HL-60/S4 treated with retinoic acid at 250 ng/mL for 4 days and 3 days (cell line): ENCODE data around the gene AFF3.

Source experiments
- in situ Hi-C: fragments of 300-500 bp; cut with MboI; formaldehyde crosslinking; loops from 2 replicates; pipeline ENCODE4 v1.7.0; 2022; ENCODE audit warnings: low sequenced_read_pairs

Gene AFF3

DNA sequence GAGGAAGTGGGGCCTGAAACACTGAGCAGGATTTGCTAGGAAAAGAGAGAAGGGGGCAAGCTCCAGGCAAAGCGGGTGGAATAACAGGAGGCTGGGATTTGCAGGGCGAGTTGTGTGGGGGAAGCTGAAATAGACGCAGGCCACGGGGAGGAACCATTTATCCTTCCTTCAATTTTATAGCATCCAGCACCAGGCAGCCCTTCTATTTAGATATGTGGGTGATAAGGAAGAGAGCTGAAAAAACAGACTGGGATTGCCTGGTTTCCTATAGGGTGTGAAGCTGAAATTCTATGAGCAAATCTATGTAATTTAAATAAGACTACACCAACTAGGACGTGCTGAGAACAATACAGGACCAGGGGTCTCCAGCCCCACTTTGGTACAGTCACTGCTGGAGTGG lies 520.6 kb downstream of the AFF3 start:
- in situ Hi-C loops = no loop called here

DNA sequence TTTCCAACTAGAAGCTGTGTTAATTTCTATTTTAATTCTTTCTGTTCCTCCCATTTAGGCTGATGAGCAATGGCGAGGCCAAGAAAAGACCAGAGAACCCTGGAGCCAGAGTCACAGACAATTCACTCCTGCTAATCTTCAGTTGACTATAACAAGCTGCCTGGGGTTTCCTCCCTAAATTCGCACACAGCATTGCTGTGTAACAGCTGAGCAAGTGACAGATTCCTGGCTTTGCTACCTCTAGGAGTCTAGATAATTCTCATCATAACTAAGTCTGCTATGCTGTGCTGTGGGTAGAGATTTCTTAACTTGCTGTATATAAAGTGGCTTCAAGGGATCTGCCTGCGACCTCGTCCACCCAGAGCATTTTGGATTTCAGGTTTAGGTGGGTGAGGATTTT lies 521.3 kb downstream of the AFF3 start:
- in situ Hi-C loops = no loop called here

DNA sequence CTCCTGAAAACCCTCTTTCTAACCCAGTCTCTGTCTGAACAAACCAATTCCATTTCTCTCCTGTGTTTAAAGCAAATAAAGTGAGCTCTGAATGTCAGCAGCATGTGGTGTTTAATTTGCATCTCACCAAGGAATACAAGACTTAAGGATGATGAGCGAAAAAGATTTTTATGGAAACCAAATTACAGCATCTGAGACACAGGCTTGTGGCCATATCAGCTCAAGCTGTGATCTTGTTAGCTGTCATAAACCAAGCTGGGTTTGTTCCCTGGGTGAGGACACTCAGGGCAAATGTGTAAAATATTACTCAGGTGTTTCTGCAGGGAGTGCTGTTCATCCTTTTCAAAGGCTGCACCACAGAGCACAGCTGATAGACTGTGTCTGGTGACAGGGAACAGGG lies 523.2 kb downstream of the AFF3 start:
- in situ Hi-C loops = no loop called here

DNA sequence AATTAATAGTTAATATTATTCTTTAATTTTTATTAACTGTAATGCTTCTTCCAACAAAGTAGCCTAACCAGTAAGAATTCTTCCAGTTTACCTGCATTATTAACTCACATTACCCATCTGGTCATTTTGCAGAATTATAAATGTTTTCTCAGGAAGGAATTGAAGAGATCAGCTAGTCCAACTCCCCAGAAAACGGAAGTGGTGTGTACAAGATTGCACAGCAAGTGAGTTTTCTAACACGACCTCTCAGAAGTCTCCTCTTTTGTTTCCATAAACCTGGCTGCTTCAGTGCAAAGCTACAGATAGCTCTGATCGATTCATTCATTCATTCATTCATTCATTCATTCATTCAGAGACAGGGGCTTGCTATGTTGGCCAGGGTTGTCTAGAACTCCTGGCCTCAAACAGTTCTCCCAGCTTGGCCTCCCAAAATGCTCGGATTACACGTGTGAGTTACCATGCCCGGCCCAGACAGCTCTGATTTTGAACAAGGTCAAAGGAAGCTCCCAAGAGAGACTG lies 523.8 kb downstream of the AFF3 start:
- in situ Hi-C loops = no loop called here

DNA sequence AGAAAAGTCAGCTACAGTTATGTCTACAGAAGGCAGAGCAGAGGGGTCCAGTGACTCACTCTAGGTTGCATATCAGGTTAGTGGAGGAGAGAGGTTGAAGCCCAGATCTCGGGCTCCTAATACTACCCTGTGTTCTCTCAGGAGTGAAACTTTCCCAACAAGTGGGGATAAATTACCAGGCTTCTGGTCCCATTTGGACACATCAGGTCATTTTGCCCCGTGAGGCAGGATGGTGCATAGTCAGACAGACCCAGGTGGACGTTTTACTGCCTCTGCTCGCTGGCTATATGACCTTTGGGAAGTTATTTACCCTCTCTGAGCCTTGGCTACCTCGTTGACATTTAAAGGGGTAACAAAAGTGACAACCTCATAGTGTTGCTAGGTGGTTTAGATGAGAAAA lies 524.6 kb downstream of the AFF3 start:
- in situ Hi-C loops = no loop called here

DNA sequence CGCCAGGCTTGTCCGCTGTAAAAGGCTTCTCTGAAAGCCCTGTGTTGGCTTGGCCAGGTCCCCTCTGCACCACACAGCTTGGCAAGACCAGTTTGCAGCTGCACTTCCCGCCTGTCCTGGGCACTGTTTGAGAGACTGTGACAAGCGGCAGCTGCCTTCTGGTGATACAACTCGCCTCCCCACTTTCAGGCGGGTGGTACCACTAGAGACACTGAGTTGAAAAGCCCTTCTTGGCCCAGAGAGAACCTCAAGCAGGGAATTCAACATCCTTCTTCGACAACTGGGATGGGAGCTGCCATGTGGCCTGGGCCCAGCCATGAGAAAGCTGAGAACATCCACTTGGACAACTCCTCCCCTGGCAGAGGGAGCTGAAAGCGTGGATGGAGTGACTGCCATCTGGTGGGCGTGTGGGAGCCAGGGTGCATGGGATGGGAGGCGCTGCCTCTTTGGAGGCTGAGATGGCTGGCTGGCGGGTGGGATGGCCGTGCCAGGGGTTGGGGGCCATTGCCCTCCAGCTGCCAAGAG lies 527.1 kb downstream of the AFF3 start:
- in situ Hi-C loops = no loop called here

DNA sequence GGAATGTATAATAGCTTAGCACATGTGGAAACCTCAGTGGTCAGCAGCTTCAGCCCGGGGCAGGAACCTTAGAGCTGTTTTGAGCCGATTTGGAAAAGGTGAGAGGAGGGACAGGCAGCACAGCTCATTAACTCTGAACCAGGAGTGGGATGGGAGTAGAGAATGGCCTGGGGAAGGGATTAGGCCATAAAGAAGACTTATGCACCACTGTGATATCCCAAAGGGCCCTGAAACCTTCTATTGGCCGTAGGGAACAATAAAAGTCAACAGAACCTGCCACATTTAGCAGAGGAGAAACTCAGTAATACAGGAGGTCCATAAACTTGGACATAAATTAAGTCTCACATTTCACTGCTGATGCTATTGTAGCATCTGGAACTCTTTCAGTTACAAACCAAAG lies 528.4 kb downstream of the AFF3 start:
- in situ Hi-C loops = no loop called here

DNA sequence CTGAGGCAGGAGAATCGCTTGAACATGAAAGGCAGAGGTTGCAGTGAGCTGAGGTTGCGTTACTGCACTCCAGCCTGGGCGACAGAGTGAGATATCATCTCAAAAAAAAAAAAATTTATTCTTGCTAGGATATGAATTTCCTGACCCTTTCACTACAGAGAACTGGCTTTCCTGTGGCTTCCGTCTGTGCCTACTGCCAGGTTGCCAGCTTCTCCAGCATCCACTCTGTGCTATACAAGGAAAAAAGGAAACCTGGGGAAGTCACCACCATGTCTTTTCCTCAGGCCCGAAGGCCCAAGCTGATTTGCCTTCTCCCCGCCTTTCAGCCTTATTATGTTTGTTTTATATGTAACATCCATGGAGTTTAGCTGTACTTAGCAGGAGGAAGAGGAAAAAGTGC lies 530.6 kb downstream of the AFF3 start:
- in situ Hi-C loops = no loop called here

DNA sequence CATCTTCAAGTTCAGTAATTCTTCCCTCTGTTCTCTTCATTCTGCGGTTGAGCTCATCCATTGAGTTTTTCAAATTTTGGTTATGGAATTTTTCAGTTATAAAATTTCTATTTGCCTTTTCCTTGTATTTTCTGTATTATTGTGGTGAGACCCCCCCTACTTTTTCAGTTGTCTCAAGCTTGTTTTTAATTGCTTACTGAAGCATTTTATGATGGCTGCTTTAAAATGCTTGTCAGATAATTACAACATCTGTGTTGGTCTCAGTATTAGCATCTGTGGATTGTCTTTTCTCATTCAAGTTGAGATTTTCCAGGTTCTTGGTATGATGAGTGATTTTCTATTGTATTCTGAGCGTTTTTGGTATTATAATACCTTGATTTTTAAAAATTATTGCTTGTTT lies 531.4 kb downstream of the AFF3 start:
- in situ Hi-C loops = no loop called here

DNA sequence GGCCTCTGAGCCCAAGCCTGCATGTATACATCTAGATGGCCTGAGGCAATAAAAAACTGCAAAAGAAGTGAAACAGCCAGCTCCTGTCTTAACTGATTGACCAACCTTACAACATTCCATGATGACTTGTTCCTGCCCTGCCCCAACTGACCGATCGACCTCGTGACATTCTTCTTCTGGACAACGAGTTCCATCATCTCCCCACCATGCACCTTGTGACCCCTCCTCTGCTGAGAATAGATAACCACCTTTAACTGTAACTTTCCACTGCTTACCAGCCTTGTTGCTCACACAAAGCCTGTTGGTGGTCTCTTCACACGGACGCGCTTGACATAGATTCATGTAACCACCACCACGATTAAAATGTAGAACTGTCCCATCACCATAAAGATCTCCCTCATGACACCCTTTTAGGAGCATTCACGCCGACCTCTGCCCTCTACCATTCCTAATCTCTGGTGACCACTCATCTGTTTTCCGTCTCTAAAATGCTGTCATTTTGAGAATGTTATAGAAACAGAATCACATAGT lies 532.5 kb downstream of the AFF3 start:
- in situ Hi-C loops = no loop called here

- in situ Hi-C loops = no loop called here
Observed at GRCh38 chr2:99608861-99609260, 533.5 kb downstream of the AFF3 start.

- in situ Hi-C loops = no loop called here
Observed at GRCh38 chr2:99607861-99608491, 534.4 kb downstream of the AFF3 start.

- in situ Hi-C loops = no loop called here
Observed at GRCh38 chr2:99607454-99607853, 534.9 kb downstream of the AFF3 start.

GRCh38 chr2:99605036-99605435 lies 537.4 kb downstream of the AFF3 start:
- in situ Hi-C loops = no loop called here

- in situ Hi-C loops = no loop called here
Observed at GRCh38 chr2:99602476-99602875, 539.9 kb downstream of the AFF3 start.

DNA sequence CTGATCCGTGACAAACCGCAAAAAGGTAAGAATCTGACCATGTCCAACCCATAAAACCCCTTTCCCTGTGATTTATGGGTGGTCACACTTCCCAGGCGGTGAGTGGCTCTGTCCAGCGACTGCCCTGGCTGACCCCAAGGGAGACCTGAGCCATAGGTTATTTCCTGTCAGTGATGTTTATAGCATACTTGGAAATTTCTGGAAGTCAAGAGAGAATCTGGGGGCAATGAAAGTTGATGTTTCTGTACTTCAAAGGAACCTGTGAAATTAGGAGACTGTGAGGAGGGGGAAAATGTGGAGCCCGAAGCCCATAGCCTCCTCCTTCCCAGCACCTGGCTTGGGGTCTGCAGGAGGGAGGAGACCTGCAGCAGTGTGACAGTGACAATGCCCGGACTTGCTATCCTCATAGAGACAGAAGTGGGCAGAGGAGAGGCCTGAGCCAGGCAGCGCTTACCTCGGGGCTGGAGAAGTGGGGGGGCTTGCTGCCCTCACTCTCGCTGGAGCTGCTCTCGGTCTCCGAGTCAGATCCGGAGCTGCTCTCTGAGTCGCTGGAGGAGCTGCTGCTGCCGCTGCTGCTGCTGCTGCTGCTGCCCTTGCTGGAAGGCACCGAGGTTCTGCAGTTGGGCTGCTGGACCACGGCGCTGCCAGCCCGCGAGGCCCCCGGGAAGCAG lies 541.3 kb downstream of the AFF3 start:
- in situ Hi-C loops = no loop called here

DNA sequence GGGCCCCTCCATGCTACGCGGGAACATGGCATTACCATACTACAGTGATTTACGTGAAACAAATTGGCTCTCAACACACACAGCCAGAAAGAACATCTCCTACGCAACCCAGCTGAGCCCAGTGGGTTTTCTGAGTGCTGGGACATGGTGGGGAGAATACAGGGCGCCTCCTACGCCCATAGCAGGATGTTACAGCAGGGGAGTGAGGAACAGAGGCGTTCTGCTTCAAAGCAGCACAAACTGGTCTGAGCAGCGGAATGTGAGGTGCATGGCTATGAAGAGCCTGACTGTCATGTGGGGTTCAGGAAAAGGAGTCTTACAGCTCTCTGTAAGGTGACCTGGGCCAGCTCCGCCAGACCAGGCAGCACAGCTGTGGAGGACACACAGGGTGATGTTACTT lies 543.9 kb downstream of the AFF3 start:
- in situ Hi-C loops = no loop called here

DNA sequence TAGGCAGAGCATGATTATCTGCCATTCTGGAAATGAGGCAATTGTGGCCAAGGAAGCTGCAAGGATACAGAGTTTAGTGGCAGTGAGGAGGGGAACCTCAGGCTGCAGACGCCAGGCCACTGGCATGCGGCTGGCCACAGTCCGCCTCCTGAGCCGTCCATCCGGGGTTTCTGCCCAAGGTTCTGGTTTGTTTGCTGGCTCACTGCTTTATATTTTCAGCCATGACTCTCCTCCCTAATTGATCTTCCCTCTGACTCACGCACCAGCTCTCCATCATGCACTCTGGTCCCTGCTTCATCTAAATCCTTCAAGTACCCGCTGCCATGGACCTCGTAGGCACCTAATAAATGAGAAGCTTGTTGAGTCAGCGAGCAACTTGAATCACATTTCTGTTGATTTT lies 544.8 kb downstream of the AFF3 start:
- in situ Hi-C loops = no loop called here

GRCh38 chr2:99595373-99595772 lies 547.0 kb downstream of the AFF3 start:
- in situ Hi-C loops = no loop called here

DNA sequence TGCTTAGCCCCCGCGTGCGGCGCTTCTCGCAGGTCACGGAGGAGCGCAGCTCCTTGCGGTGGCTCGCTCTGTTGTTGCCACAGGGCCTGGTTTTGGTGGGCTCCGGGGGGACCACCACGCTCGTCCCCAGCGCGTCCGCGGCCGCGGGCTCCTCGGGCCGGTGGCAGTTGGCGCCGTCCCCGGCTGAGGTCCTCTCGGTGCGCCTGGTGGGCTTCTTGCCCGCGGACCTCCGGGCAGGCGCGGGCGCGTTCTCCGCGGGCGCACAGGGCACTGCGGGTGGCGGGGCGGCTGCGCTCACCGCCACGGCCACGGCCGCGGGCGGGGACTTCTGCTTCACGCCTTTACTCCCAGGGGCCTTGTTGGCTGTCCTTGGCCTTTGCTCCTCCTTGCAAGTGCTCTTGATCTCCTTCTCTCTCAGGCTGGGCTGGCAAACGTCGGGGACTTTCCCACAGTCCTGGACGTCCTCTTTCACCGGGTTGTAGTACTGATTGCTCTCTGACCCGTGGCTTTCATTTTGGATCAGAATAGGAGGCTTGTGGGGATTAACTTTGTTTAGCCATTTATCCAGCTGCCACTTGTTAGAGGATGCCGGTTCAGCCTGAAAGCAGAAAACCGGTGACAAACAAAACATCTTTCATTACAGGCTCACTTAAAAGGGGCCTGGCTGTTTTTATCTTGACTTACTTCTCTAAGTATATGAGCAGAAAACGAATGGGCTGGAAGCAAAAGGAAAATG lies 548.5 kb downstream of the AFF3 start:
- in situ Hi-C loops = no loop called here

DNA sequence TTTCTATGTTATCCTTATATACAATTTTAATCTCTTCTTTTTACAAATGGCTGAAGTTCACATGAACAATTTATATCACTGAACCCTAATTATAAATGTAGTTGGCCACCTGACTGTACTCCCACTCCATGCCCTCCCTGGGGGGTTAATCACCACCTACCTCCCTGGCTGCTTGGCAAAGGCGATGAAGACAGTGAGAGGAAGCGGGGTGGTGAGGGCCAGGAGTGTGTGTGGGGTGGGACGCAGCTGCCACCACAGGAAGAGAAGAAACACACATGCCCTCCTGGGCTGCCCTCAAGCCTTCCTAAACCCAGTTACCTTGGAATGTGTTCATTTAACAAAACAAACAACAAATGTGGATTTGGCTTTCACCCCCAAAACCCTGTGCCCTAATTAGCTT lies 565.6 kb downstream of the AFF3 start:
- in situ Hi-C loops = no loop called here
